ENCODE measurements around the gene FGF19.

Gene FGF19

GRCh38 chr11:69664901-69665300 is 38.9 kb downstream of the FGF19 start:
- H2AFZ ChIP-seq (ENCODE audit: low read length) = no peak overlapping the region
- H3K27me3 ChIP-seq (ENCODE audit: insufficient read depth, low read length) = no peaks in the 10 kb centered on the region
- no peaks in the 10 kb centered on the region for H3K9me3 ChIP-seq (ENCODE audit: low read length)
- H3F3A ChIP-seq (ENCODE audit: insufficient read depth, low read length) = no peaks in the 10 kb centered on the region
- H3K36me3 ChIP-seq (ENCODE audit: insufficient read depth, low read length) = no peaks in the 10 kb centered on the region
- H3K4me3 ChIP-seq (ENCODE audit: low read depth, low read length, poor library complexity, severe bottlenecking) = no peak overlapping the region
- no peaks in the 10 kb centered on the region for H3K9me2 ChIP-seq (ENCODE audit: low read depth, low read length)
- H3K27ac ChIP-seq (ENCODE audit: low read depth, low read length, poor library complexity, severe bottlenecking) = no peak overlapping the region
- H4K20me1 ChIP-seq (ENCODE audit: insufficient read depth, low read length) = no peaks in the 10 kb centered on the region
- no peaks in the 10 kb centered on the region for H3K4me1 ChIP-seq (ENCODE audit: insufficient read depth, low read length, severe bottlenecking)
- no peak overlapping the region for H3K4me2 ChIP-seq (ENCODE audit: low read length)
- H3K9ac ChIP-seq (ENCODE audit: low read length) = no peak overlapping the region
- no peaks in the 10 kb centered on the region for H3K79me2 ChIP-seq (ENCODE audit: insufficient read depth, low read length)
- TF ChIP-seq CTCF (IDR thresholded peaks at IDR 0.05; ENCODE audit: low read length) (no peak), EZH2 (IDR thresholded peaks at IDR 0.05; ENCODE audit: borderline replicate concordance, low read length) (no peak)

DNA sequence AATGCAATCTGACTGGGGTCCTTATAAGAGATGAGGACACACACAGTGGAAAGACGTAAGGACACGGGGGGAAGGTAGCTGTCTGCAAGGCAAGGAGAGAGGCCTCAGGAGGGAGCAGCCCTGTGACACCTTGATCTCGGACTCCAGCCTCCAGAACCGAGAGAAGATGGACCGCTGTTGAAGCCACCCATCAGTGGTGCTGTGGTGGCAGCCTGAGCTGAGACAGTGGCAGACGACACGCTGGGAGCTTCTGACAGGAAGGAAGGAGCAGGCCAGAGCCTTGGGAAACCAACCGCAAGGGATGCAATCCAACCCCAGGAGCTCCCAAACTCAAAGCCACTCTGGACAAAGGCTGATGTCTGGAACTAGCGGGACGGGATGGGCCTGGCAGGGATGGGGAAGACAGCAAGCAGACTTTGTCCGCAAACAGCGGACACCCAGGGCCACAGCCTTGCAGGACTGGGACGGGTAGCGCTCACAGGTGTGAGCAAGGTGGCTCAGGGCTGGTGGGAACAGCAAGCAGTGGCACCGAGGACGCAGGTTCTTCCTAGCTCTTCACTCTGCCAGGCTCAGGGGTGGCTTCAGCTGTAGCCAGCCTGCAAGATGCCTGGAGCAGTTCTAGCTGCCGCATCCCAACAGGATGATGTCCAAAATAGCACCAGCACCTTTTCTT is 39.6 kb downstream of the FGF19 start:
- Histone ChIP-seq H3F3A (ENCODE audit: insufficient read depth, low read length) (no peaks in the 10 kb centered on the region), H3K79me2 (ENCODE audit: insufficient read depth, low read length) (no peaks in the 10 kb centered on the region), H3K27me3 (ENCODE audit: insufficient read depth, low read length) (no peaks in the 10 kb centered on the region), H3K4me2 (ENCODE audit: low read length) (no peak overlapping the region), H3K36me3 (ENCODE audit: insufficient read depth, low read length) (no peaks in the 10 kb centered on the region), H4K20me1 (ENCODE audit: insufficient read depth, low read length) (no peaks in the 10 kb centered on the region), H3K4me3 (ENCODE audit: low read depth, low read length, poor library complexity, severe bottlenecking) (no peak overlapping the region), H3K4me1 (ENCODE audit: insufficient read depth, low read length, severe bottlenecking) (no peaks in the 10 kb centered on the region), H2AFZ (ENCODE audit: low read length) (no peak overlapping the region), H3K9me2 (ENCODE audit: low read depth, low read length) (no peaks in the 10 kb centered on the region), H3K9ac (ENCODE audit: low read length) (no peak overlapping the region), H3K9me3 (ENCODE audit: low read length) (no peaks in the 10 kb centered on the region), H3K27ac (ENCODE audit: low read depth, low read length, poor library complexity, severe bottlenecking) (no peak overlapping the region)
- TF ChIP-seq CTCF (IDR thresholded peaks at IDR 0.05; ENCODE audit: low read length) (no peak), EZH2 (IDR thresholded peaks at IDR 0.05; ENCODE audit: borderline replicate concordance, low read length) (no peak)

- Histone ChIP-seq H3K4me1 (ENCODE audit: insufficient read depth, low read length, severe bottlenecking) (no peaks in the 10 kb centered on the region), H3K27ac (ENCODE audit: low read depth, low read length, poor library complexity, severe bottlenecking) (no peak overlapping the region), H3K4me2 (ENCODE audit: low read length) (no peak overlapping the region), H3K4me3 (ENCODE audit: low read depth, low read length, poor library complexity, severe bottlenecking) (no peak overlapping the region), H3K9me3 (ENCODE audit: low read length) (no peaks in the 10 kb centered on the region), H3K79me2 (ENCODE audit: insufficient read depth, low read length) (no peaks in the 10 kb centered on the region), H3K9me2 (ENCODE audit: low read depth, low read length) (no peaks in the 10 kb centered on the region), H4K20me1 (ENCODE audit: insufficient read depth, low read length) (no peaks in the 10 kb centered on the region), H3K36me3 (ENCODE audit: insufficient read depth, low read length) (no peaks in the 10 kb centered on the region), H3K27me3 (ENCODE audit: insufficient read depth, low read length) (no peaks in the 10 kb centered on the region), H3F3A (ENCODE audit: insufficient read depth, low read length) (no peaks in the 10 kb centered on the region), H3K9ac (ENCODE audit: low read length) (no peak overlapping the region), H2AFZ (ENCODE audit: low read length) (no peak overlapping the region)
- TF ChIP-seq CTCF (IDR thresholded peaks at IDR 0.05; ENCODE audit: low read length) (no peak), EZH2 (IDR thresholded peaks at IDR 0.05; ENCODE audit: borderline replicate concordance, low read length) (no peak)
Measured at GRCh38 chr11:69663326-69663725, 40.5 kb downstream of the FGF19 start.
